Embryonic facial prominence (tissue), 1 donor: ENCODE results near the gene ALOX12B.

Source experiments
- DNase-seq: peaks from one replicate; pipeline ENCODE4 v3.0.0-alpha.2; 2016; ENCODE audit errors: extremely low spot score

ALOX12B gene

DNA sequence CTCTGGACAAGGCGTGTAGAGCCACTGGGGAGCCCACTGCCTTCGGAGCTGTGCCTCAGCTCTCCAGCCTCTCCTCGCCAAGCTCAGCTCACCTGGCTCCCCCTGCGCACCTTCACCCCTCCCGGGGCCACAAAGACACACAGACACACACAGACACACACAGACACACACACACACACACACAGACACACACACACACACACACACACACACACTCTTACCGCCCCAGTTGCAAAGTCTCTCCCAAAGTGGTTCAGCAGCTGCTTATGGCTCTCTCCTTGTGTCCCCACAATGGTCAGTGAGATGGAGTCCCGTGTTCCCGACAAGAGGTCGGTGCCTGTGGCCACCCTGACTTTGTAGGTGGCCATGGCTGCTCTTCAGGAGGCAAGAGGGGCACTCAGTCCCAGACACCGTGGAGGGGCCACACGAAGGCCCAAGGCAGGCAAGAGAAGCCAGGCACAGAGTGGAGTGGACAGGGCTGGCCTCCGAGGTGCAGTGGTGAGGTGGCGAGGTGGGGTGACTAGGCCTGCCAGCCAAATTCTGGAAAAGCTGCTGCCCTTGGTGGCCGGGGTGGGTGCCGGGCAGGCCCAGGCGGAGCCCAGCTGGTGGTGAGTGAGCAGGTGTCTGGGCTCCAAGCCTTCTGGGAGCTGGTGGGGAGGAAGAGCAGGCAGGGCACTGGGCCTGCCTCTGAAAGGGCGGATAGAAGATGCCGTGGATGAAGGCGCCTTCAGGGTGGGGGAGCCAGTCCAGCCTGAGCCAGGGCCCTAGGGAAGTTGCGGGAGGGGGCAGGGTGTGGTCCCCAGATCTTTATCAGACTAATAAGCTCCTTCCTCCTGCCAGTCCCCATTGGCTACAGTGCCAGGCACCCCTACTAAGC lies at the start of gene ALOX12B:
TSS of gene ALOX12B (minus strand) at position 642 of the 877 bp plus-strand sequence. CDS start at position 368, 274 bp downstream.
- no peak for DNase-seq

GRCh38 chr17:8133941-8134340 lies 46.4 kb upstream of the ALOX12B start:
- DNase-seq = no peak

DNA sequence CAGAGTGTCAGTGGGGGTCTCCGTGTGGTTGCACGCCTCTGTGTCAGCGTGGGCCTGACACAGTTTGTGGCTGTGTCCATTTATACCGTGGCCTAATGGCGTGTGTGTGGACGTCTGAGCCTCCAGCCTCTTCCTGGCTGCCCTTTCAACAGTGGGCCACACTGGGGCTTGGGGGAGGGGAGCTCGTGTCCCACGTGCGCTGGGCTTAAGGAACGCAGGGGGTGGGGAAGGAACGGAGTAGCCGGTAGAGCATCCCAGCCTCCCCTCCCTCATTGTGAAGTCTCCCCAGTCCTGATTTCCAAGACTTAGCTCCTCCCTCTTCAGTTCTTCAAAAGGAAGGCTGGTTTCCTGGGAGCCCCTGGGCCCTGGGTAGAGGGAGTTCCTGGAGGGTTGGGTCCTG lies 45.9 kb upstream of the ALOX12B start:
- no peak for DNase-seq

DNA sequence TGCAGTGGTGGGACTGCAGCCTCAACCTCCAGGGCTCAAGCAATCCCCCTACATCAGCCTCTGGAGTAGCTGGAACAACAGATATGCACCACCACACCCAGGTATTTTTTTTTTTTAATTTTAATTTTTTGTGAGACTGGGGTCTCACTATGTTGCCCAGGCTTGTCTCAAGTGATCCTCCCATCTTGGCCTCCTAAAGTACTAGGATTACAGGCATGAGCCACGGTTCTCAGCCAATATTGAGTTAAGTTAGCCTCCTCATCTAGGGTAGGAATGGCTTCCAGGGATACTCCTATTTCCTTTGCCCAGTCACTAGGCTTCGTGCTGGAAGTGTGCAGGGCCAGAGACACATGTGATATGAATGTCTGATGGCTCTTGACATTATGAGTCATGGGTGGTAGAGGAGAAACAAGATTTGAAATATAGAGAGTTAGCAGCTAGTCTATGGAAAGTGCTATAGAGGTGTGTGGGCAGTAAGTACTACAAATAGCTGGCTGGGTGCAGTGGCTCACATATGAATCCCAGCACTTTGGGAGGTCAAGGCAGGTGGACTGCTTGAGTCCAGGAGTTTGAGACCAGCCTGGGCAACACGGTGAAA lies 44.4 kb upstream of the ALOX12B start:
- no peak for DNase-seq

GRCh38 chr17:8128125-8128784 lies 40.7 kb upstream of the ALOX12B start:
- no peak for DNase-seq

DNA sequence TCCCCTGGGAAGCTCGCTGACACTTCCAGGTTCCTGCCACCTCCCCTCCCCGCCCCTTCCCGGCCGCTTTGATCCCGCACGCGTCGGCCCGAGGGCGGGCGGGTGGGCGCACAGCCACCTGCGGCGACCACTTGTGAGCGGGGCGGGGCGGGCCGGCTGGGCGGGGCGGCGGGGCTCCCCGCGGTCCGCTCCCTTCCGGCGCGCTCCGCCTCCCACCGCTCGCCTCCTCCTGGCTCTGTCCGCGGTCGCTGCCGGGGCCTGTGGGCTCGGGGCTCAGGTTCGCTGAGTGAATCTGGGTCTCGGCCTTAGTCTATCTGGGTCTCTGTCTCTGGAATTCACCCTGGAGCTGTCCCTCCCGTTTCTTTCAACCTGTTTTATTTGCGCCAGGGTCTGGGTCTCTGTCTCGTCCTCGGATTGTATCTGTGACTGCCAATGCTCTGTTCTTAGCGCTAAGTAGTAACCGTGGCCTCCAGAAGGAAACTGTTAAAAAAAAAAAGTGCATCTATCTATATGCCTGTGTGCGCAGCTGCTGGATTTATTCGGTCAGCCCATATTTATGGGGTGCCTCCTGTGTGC lies 39.1 kb upstream of the ALOX12B start:
- no peak for DNase-seq

DNA sequence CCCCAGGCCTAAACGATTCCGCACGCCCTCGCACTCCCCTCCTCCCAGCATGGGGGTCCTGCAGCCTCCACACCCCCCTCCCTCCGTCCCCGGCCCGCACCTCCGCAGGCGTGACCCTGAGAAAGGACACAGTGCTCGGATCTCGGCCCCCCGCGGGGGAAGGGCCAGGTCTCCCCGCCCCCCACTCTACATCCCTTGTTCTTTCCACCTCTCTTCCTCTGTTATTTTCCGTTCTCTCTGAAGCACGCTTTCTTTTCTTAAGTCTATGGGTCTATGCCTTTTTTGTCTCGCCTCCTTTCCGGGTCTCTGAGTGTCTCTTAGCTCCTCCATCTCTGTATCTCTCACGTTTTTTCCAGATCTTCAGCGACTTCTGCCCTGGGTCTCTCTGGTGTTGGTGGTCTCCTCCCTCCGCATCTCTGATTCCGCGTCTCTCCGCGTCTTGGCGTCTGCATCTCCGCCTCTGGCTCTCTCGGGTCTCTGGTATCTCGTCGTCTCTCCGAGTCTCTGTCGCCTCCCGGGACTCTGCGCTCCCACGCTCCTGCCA lies 38.5 kb upstream of the ALOX12B start:
- DNase-seq = no peak

DNA sequence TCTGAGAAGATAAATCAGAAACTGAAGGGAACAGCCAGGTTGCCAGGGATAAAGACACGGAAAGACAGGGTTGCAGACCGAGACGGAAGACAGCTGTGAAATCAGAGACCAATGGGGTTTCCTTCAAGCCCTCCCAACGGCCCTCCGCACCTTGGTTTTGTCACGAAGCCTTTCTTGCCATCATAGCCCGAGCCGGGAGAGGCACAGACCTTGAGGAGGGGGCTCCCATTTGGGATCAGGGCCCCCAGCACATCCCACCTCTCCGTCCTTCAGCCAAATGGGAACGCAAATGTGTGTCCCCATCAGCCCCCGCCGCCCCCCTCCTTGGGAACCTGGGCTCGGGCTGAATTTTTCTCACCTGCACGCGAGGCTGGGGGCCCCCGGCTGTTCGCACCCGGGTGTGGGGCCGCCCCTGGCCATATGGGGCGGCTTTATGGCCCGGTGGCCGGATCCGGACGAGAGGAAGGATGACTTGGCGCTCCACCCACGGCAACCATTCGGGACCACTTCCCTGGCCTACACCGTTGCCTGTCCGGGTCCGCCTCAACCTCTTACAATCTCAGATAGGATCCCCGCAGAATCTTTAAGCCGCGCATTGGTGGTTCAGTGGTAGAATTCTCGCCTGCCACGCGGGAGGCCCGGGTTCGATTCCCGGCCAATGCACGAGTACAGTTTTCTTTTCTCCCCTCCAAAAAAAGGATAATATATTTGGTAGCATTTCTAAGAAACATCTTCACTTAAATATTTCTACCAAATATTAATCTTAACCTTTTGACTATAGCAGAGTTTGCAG lies 37.8 kb upstream of the ALOX12B start:
- DNase-seq = no peak

DNA sequence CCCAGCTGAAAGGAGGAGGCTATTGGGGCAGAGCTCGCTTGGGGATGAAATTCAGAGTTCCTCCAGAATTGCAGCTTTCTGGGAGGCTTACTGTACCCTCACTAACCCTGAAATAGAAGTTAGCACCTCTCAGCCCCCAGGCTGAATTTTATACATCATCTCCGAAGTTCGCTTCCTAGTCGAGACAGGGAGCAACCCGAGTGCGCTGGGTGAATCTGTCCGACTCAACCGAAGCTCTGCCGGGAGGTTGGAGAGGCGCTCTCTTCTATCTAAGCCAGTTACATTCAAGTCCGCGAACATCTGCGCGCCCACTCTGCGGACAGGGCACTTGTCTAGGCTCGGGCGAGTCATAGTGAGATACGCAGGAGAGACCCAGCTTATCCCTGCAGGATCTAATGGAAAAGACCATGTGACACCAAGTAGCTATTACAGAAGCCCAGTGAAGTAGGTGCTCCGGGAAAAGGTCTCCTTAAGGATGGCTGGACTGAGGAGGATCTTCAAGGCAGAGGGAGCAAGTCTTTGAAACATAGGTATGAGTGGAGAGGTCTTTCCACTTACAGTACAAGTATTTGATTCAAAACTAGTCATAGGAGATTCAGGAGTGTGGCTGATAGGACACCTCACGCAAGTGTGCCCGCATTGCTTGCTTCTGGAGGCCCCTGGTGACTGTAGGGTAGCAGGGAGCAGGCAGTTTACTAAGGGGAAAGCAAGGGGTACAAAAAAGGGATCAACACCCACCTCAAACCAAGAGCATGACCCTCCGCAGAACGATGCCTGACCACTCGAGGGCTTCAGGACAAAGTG lies 37.0 kb upstream of the ALOX12B start:
- DNase-seq = no peak

GRCh38 chr17:8123695-8124349 lies 36.3 kb upstream of the ALOX12B start, which contains the start of gene HES7:
TSS of gene HES7 (minus strand) at chr17:8124106. CDS start at chr17:8124084, 22 bp downstream.
- no peak for DNase-seq

- DNase-seq = no peak
Measured at GRCh38 chr17:8122924-8123694, 35.6 kb upstream of the ALOX12B start.

GRCh38 chr17:8122422-8122923 lies 35.0 kb upstream of the ALOX12B start:
- DNase-seq = no peak

- DNase-seq = no peak
Measured at GRCh38 chr17:8121681-8122421, 34.3 kb upstream of the ALOX12B start.

DNA sequence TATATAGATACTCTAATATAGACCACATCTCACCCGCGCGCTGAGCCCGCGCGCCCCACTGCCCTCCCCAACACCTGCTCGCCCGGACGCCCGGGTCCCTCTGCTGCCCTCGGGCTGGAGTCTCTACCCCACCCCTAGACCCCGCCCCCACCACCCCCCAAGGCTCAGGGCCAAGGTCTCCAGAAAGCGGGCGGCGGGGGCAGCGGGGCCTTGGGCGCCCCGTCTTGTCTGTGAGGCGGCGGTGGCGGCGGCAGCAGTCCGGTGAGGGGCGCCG lies 33.8 kb upstream of the ALOX12B start:
- DNase-seq = no peak

- no peak for DNase-seq
Measured at GRCh38 chr17:8120520-8121406, 33.2 kb upstream of the ALOX12B start.

- peak; percentile 84 for DNase-seq
Measured at GRCh38 chr17:8119581-8120519, 32.3 kb upstream of the ALOX12B start.
